OCI-LY3 (cell line): Measurements from ENCODE around the gene FBXO41.

Experiments
- CTCF ChIP-seq: fragments of 200-600, 300-600 bp; sonication (generic); IDR thresholded peaks from 2 replicates; pipeline ENCODE4 v1.5.1; 2014; ENCODE audit warnings: antibody characterized with exemption, low read length, low read depth
- EZH2phosphoT487 ChIP-seq: fragments of 200-600 bp; shearing (Covaris generic); IDR thresholded peaks from 2 replicates; pipeline ENCODE4 v1.6.1; 2018; ENCODE audit warnings: antibody characterized with exemption, mixed run types, low read depth

DNA sequence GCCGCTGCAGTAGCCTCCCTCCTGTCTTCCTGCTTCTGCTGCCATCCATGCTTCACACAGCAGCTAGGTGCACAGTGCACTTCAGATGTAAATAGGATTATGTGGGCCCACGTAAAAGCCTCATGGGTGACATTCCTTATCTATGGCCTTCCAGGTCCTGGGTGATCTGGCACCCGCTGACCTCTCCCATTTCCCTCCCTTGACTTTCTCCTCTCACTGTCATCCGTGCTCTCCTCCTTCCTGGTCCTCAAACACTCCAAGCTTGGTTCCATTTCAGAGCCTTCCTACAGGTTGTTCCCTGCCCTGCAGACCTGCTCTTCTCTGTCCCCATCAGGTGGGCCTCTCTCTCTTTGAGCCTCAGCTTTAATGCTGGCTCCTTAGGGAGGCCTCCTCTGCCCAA, 74.3 kb downstream of the FBXO41 start:
- TF ChIP-seq CTCF, result no peak
- TF ChIP-seq EZH2phosphoT487, result no peak
